GM19328 (cell line): ENCODE measurements around the gene TBC1D4.

Experiments
- ATAC-seq: cut with Tn5 transposase; IDR thresholded peaks from one replicate; pipeline ENCODE4 v1.9.1; 2021; ENCODE audit warnings: mild to moderate bottlenecking, moderate library complexity; ENCODE audit not compliant: unreplicated experiment

TBC1D4 gene

DNA sequence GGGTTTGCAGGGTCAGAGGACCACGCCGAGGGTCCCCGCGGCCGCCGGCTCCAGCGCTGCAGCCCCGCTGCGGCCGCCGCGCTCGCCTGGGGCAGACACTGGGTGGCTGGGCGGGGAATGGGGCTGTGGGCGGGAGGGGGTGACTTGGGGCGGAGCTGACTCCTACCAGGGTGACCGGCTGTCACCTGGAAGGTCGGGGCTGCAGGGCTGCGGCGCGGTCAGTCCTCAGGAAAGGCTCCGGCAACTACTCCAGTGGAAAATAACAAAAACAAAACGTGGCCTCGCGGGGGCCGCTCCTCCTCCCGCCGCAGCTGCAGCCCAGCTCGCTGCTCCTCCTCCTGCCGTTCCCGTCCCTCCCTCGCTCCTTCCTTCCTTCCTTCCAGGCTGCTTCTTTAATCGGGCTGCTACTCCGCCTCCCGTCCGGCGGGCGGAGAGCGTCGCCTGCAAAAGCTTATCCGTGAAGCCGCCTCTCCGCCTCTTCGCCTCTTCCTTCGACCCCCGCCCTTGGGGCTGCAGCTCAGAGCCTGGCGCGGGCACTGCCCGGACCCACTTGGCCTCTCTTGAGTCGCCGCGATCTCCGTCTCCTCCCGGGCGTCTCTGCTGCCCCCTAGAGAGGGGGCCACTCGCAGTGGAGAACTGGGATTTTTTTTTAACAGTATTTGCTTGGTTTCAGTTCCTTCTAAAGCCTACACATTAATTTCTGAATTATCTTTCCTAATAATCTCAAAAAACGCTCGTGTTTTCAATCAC lies at the start of gene TBC1D4:
TBC1D4 (minus strand) TSS at position 100 of the 750 bp plus-strand sequence. CDS start 402 bp downstream, outside the sequence.
- ATAC-seq, result peak; percentile 71

DNA sequence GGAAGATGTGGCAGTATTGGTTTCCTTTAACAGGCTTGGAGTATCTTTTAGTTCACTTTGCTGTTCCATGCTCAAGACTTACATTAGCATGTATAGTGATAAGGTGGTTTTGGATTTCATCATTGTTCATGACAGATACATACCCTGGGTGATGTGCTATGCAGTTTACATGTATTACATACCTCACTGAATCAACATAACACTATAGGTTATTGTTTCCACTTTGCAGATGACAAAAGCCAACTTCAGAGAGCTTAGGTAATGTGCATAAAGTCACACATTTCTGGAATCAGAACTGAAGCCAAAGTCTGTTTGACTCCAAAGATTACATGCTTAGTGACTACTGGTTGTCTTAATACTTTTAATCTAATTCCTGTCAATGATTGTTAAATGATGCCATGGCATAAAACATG lies 48.6 kb upstream of the TBC1D4 start:
- no peak for ATAC-seq

DNA sequence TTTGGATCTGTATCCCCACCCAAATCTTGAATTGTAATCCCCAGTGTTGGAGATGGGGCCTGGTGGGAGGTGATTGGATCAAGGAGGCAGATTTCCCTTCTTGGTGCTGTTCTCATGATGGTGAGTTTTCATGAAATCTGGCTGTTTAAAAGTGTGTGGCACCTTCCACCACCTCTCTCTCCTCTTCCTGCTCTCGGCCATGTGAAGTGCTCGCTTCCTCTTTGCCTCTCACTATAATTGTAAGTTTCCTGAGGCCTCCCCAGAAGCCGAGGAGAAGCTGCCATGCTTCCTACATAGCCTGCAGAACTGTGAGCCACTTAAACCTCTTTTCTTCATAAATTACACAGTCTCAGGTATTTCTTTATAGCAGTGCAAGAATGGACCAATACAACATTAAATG lies 40.0 kb upstream of the TBC1D4 start:
- no peak for ATAC-seq

DNA sequence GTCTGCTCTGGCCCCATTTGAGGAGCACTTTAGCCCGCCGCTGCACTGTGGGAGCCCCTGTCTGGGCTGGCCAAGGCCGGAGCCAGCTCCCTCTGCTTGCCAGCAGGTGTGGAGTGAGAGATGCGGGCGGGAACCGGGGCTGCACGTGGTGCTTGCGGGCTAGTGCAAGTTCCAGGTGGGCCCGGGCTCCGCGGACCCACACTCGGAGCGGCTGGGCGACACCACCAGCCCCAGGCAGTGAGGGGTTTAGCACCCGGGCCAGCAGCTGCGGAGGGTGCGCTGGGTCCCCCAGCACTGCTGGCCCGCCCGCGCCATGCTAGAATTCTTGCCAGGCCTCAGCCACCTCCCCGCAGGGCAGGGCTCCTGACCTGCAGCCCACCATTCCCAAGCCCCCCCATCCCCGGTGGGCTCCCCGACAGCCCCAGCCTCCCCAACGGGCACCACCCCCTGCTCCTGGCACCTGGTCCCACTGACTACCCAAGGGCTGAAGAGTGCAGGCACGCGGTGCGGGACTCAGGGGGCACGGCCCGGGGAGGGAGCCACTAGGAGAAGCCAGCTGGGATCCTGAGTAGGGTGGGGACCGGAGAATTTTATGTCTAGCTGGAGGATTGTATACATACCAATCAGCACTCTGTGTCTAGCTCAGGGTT lies 36.6 kb upstream of the TBC1D4 start:
- ATAC-seq, result no peak

- no peak for ATAC-seq
These were observed 32.4 kb upstream of the TBC1D4 start for GRCh38 chr13:75514080-75514995.

DNA sequence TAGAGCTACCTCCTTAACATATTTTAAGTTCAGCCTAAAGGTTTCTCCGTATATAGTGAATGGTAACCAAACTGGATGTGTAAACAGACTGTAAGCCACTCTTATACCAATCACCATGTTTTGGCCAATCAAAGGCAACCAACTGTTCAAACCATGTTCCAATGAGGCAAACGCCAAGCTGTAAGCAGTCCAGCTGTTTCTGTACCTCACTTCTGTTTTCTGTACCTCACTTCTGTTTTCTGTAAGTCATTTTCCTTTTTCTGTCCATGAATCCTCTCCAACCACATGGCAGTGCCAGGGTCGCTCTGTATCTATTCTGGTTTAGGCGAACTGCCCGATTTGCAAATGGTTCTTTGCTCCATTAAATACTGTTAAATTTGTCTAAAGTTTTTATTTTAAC lies 31.3 kb upstream of the TBC1D4 start:
- no peak for ATAC-seq

DNA sequence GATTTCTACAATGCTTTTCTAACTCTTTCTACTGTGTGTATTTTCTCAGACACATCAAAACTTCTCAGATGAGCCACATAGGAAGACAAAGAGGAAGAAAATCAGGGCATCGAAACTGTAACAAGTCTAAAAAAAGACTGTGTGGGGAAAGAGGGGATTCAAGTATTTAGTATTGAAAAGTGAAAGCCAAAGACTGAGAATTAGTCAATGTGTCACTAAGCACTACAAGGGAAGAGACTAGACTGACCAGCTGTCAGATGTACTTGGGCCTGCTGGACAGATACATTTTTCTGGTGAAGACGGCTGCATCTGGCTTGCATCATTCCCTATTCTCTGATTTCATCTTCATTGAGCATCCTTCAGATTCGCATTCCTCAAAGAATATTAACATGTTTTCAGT lies 30.3 kb upstream of the TBC1D4 start:
- ATAC-seq, result peak; percentile 76

GRCh38 chr13:75511051-75511625 lies 29.2 kb upstream of the TBC1D4 start:
- no peak for ATAC-seq

- no peak for ATAC-seq
These were observed 26.1 kb upstream of the TBC1D4 start for GRCh38 chr13:75508002-75508548.

GRCh38 chr13:75507027-75508001 lies 25.3 kb upstream of the TBC1D4 start:
- no peak for ATAC-seq

- ATAC-seq, result no peak
These were observed 24.0 kb upstream of the TBC1D4 start for GRCh38 chr13:75506018-75506417.

DNA sequence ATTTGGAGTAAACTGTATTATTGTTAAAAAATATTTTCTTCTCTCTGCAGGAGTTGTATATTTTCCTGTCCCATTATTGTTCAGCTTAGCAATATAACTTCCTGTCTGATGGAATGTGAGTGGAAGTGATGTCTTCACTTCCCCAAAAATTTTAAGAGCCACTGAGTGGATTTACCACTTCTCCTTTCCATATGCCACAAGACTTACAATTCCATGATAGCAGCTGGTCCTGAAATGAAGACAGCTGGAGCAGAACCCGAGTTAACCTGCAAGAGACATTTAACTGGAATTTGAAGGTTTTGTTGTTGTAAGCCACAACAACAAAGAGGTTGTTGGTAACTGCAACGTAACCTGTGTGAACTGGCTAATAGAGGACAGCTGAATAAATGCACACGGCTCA lies 23.4 kb upstream of the TBC1D4 start:
- no peak for ATAC-seq

DNA sequence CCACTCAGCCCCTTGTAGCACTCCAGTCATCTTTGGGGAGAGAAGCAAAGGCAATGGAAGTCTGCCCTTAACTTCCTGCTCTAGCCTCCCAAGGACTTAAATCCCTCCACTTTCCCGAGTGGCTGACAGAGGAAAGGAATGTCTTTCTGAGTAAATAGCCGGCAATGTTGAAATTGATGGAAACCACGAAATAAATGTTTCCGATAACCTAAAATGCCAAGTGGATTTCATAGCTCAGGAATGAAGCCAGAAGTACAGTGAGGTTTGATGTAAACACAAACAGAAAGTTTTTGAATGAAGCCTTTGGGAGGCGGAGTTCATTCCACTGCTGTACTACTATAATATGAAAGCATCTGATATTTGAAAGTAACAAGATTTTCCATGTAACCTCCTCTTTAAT lies 14.0 kb upstream of the TBC1D4 start:
- ATAC-seq, result no peak

DNA sequence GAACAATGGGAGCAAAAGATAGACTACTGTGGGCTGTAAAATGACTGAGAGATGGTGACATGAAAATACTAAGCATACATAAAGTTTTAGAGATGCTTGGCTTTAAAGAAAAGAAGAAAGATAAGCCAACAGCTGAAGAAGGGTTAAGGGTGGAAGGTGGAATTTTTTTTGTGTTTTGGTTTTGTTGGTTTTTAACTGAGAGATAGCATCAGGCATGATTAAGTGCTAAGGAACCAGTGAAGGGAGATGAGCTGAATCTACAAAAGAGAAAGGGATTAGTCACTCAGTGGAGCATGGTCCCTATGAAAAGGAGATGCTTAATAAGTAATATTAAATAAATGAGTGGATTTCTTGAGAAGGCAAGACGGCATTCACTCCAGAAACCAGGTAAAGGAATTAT lies 12.5 kb upstream of the TBC1D4 start:
- no peak for ATAC-seq

DNA sequence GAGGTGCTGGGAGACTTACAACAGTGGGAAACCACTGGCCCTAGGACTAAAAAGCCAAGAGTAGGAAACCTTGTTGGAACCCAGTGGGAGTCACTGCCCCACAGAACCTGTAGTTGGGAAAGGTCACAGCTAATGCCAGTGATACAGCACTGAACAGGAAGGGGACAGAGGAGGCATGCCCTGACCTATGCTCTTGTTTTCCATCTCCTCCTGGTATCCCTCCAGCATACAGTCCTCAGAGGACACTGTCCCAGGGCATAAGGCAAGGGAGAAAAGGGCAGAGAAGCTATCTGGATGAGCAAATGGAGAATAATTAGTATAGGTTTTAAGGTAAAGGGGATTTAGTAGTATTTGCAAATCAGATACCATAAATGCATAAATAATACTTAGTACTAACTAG lies 11.2 kb upstream of the TBC1D4 start:
- ATAC-seq, result no peak

DNA sequence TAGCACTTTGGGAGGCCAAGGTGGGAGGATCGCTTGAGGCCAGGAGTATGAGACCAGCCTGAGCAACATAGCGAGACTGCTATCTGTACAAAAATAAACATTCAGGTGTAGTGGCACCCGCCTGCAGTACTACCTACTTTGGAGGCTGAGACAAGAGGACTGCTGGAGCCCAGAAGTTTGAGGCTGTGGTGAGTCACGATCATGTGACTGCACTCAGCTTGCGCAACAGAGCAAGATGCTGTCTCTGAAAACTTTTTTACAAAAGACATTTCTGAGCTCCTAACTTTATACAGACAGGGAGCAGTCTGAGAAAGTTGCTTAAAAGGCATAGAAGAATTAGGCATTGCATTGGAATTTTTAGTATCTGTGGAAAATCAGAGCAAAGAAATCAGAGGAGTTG lies 10.4 kb upstream of the TBC1D4 start:
- no peak for ATAC-seq

DNA sequence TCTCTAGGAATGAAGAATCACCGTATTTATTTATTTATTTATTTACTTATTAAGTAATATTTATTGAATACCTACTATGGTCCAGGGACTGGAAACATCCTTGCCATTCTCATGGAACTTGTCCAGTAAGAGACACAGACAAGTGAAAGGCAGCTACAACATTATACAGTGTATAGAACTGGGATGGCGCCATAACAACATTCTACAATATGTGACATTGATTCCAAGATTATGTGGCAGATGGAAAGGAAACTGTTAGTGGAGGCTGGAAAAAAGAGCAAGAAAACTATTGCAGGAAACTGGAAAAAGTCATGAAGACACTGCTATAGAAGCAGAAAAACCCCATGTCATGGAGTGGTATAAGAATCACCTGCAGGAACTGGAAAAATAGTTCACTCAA lies 9.4 kb upstream of the TBC1D4 start:
- no peak for ATAC-seq

DNA sequence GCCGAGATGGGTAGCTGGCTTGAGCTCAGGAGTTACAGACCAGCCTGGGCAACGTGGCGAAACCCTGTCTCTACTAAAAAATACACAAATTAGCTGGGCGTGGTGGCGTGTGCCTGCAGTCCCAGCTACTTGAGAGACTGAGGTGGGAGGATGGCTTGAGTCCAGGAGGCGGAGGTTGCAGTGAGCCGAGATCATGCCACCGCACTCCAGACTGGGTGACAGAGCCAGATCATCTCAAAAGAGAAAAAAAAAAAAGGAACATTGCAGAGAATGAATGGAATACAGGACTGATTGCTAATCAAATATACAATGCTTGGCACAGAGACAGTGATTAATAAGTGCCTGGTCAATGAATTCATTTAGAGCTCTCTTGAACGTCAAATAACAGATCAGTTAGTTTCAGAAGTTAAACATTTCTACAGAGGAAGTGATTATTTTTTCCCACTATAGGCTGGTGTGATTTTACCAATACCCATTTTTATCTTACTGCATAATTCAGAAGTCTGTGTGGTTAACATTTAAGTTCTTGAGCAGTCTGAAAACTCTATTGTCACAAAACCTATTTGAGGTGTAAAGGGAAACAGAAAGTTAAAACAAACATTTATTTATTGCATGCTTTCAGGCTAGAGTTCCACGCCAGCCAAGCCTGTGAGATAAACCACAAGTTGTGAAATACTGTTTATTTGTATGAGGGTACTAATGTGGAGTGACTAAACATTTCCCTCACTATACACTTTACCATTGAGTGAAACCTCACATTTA lies 7.7 kb upstream of the TBC1D4 start:
- peak; percentile 79 for ATAC-seq
